ENCODE results near the gene PDLIM5. TPM values are rescaled to one million over a fixed set of nuclear protein-coding genes. Genes with fewer than 3 reads are reported as not detected.
"Not testable (repeated sequence)": the region's sequence is repeated elsewhere in the genome, so short reads cannot be mapped to it uniquely, and the experiment has no call there.

Gene PDLIM5
- total RNA-seq, 1 donor from 2014 or later, result 723 TPM

- DNase-seq (ENCODE audit: low spot score), result no peak
These were observed 77.2 kb downstream of the PDLIM5 start for GRCh38 chr4:94528792-94529451.

- DNase-seq (ENCODE audit: low spot score), result no peak
These were observed 78.3 kb downstream of the PDLIM5 start for GRCh38 chr4:94530073-94530472.

- no peak for DNase-seq (ENCODE audit: low spot score)
These were observed 80.4 kb downstream of the PDLIM5 start for GRCh38 chr4:94531991-94532789.

GRCh38 chr4:94533405-94534223, 81.9 kb downstream of the PDLIM5 start:
- no peak for DNase-seq (ENCODE audit: low spot score)

- peak; percentile 64 for DNase-seq (ENCODE audit: low spot score)
These were observed 82.9 kb downstream of the PDLIM5 start for GRCh38 chr4:94534401-94535312.

- no peak for DNase-seq (ENCODE audit: low spot score)
These were observed 84.3 kb downstream of the PDLIM5 start for GRCh38 chr4:94536049-94536448.

GRCh38 chr4:94536649-94537469, 85.1 kb downstream of the PDLIM5 start:
- no peak for DNase-seq (ENCODE audit: low spot score)

- no peak for DNase-seq (ENCODE audit: low spot score)
These were observed 86.3 kb downstream of the PDLIM5 start for GRCh38 chr4:94537921-94538628.

- DNase-seq (ENCODE audit: low spot score), result no peak
These were observed 88.7 kb downstream of the PDLIM5 start for GRCh38 chr4:94540476-94540875.

- no peak for DNase-seq (ENCODE audit: low spot score)
These were observed 93.1 kb downstream of the PDLIM5 start for GRCh38 chr4:94544811-94545210.

- DNase-seq (ENCODE audit: low spot score), result no peak
These were observed 93.6 kb downstream of the PDLIM5 start for GRCh38 chr4:94545296-94545695.

GRCh38 chr4:94546949-94547348, 95.2 kb downstream of the PDLIM5 start:
- no peak for DNase-seq (ENCODE audit: low spot score)

- peak; percentile 77 for DNase-seq (ENCODE audit: low spot score)
These were observed 96.8 kb downstream of the PDLIM5 start for GRCh38 chr4:94548571-94548970.

GRCh38 chr4:94550352-94550751, 98.6 kb downstream of the PDLIM5 start:
- DNase-seq (ENCODE audit: low spot score), result peak; percentile 64

- DNase-seq (ENCODE audit: low spot score), result no peak
These were observed 99.1 kb downstream of the PDLIM5 start for GRCh38 chr4:94550851-94551250.

- DNase-seq (ENCODE audit: low spot score), result peak; percentile 80
These were observed 100.2 kb downstream of the PDLIM5 start for GRCh38 chr4:94551643-94552564.

GRCh38 chr4:94556047-94556446, 104.3 kb downstream of the PDLIM5 start:
- not testable (repeated sequence) for DNase-seq (ENCODE audit: low spot score)

- DNase-seq (ENCODE audit: low spot score), result not testable (repeated sequence)
These were observed 105.9 kb downstream of the PDLIM5 start for GRCh38 chr4:94557632-94558031.

Measured in umbilical cord (tissue), 2 donors.